Fibroblast of skin of back (primary cell): ENCODE measurements around the gene DLG2.
A peak's percentile ranks its signal among the peaks of the same experiment; 100 is the strongest.
"Not testable (repeated sequence)": the region's sequence is repeated elsewhere in the genome, so short reads cannot be mapped to it uniquely, and the experiment has no call there.

Experiments used
- DNase-seq: peaks from one replicate; pipeline ENCODE4 v3.0.0-alpha.2; 2013

The DLG2 gene

DNA sequence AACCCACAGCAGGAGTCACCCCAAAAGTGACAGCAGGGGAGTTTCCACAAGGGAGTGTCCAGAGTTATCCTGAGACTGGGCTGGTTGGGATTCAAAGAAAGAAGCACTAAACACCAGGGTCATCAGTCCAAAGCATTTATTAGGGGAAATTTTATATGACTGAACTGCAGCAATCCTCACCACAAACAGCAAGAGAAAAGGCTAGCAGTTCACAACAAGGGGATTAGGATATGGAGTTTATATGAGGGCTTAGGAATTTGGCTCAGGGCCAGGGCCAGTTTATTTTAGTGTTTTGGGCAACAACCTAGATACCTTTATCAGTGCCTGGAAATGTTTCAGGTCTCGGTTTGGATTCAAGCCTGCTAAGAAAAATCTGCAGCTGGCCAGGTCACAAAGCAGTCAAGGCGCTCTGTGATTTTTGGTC lies 16.1 kb upstream of the DLG2 start:
- DNase-seq = no peak

DNA sequence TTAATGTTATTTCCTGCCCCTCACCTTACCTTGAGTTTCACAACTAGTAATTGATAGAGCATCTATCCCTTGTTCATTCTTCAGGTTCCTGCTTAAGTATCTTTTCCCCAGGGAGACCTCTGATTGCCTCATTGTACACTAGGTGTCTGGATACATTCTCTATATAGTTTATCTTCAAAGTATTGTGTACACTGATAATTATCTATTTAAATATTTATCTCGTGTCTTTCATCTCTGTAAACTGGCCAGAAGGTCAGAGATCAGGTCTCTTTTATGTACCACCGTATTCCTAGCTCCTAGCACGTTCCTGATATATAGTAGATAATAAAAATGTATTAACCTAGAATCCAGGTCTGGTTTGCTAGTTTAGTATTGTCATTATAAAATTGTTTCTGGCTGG lies 7.6 kb upstream of the DLG2 start:
- DNase-seq = no peak

DNA sequence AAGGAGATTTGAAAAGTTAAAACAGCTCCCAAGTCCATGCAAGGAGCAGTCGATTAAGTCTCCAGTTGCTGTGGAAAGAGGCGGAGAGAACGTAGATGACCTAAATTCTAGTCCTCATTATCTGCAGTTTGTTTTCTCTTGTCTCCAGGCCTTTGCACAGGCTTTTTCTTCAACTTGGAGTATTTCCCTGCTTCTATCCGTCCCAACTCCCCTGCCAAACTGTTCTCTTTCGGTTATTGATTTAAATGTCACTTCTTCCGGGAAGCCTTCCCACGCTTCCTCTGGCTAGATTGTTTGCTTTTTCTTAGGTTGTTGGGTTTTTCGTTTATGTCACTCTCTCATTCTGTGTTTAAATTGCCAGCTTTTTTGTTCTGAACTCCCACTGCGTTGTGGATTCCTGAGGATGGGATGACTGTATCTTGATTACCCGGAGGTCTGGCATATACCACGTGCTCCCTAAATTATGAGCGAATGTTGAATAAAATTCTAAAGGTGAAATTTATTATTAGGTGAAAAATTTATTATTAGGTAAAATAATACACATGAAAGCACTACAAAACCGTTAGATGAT lies 1.7 kb upstream of the DLG2 start:
- peak; percentile 5 for DNase-seq

DNA sequence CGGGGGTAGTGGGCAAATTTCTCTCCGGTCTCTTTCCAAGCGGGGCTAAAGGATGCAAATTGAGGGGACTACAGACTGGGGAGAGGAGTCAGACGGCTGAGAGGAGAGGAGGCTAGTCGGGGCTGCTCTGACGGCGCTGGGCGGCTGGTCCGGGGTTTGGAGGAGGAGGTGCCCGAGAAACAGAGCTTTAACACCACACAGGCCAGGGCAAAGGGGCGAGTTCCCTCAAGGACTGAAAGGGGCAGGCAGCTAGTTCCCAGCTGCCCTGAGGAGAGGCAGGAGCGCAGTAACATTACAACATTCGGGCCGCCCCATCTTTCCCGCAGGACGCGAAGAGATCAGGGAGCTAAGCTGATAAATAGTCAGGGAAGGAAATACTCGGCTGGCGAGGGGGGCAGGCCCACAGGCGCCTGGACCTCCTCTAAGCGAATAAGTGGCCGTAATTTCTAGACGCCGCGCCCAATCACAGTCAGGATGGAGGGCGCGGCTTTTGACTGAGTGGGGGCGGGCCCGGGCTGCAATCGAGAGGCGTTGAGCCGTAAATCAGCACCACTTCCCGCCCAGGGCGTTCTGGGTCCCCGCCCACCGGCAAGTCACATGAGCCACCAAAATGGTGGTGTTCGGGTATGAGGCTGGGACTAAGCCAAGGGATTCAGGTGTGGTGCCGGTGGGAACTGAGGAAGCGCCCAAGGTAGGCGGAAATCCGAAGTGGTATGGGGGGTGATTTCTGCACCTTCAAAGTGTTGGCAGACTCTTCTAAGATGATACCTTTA lies 1.0 kb upstream of the DLG2 start, which contains the start of gene TMEM126B:
Gene TMEM126B (plus strand): TSS at position 596 of the 773 bp plus-strand sequence. CDS start 15 bp downstream, at position 611.
- peak; percentile 98 for DNase-seq

DNA sequence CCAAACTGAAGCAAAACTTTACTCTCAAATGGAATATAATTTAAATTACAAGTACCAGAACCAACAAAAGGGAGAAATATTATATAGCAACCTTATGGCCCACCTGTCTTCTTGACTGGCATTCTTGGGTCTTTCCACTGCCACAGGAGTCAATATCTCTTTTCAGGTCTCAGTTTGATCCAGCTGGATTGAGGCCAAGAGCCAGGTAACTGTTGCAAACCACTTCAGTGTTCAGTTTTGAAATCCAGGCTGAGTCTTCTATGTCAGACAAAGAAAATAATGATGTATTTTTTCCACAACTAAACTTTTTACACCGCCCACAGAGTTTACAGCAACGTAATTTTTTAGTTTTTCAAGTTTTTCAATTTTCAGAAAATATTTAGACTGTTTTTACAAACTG lies 648 bp downstream of the DLG2 start:
- no peak for DNase-seq

DNA sequence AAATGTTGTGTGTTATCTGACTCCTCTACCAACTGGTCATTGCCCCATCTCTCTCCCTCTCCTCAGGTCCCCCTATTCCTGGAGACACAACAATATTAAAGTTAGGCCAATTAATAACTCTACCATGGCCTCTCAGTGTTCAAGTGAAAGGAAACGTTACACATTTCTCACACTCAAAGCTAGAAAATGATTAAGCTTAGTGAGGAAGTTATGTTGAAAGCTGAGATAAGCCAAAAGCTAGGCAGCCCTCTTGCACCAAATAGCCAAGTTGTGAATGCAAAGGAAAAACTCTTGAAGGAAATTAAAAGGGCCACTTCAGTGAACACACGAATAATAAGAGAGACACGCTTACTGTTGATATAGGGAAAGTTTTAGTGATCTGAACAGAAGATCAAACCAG lies 6.9 kb downstream of the DLG2 start:
- DNase-seq = no peak

DNA sequence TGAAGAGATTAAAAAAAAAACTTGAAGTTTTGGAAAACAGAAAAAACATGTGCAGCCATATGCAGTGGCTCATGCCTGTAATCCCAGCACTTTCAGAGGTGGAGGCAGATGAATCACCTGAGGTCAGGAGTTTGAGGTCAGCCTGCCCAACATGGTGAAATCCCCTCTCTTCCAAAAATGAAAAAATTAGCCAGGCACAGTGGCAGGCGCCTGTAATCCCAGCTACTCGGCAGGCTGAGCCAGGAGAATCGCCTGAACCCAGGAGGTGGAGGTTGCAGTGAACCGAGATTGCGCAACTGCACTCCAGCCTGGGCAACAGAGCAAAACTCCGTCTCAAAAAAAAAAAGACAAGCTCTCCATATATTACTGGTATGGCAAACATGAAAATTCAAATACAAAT lies 7.6 kb downstream of the DLG2 start:
- DNase-seq = no peak

DNA sequence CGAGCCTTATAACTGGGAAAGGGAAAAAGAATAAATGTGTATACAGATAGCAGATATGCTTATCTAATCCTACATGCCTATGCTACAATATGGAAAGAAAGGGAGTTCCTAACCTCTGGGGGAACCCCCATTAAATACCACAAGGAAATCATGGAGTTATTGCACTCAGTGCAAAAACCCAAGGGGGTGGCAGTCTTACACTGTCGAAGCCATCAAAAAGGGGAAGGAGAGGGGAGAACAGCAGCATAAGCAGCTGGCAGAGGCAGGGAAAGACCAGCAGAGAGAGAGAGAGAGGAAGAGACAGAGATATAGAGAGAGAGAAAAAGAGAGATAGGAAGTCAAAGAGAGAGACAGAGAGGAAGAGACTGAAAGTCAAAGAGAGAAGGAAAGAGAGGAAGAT lies 15.5 kb downstream of the DLG2 start:
- not testable (repeated sequence) for DNase-seq

DNA sequence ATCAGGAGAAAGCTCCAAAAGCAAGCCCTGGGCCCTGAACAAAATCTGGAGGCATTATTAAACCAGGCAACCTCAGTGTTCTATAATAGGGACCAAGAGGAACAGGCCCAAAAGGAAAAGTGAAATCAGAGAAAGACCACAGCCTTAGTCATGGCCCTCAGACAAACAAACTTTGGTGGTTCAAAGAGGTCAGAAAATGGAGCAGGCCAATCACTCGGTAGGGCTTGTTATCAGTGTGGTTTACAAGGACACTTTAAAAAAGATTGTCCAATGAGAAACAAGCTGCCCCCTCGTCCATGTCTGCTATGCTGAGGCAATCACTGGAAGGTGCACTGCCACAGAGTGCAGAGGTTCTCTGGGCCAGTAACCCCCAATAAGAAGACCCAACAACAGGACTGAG lies 17.9 kb downstream of the DLG2 start:
- DNase-seq = not testable (repeated sequence)

DNA sequence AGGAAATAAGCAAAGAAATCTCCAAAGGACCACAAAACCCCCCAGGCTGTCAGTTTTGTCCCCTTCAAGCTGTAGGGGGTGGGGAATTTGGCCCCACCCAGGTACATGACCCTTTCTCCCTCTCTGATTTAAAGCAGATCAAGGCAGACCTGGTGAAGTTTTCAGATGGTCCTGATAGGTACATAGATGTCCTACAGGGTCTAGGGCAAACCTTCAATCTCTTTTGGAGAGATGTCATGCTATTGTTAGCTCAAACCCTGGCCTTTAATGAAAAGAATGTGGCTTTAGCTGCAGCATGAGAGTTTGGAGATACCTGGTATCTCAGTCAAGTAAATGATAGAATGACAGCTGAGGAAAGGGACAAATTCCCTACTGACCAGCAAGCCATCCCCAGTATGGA lies 18.5 kb downstream of the DLG2 start:
- DNase-seq = not testable (repeated sequence)

DNA sequence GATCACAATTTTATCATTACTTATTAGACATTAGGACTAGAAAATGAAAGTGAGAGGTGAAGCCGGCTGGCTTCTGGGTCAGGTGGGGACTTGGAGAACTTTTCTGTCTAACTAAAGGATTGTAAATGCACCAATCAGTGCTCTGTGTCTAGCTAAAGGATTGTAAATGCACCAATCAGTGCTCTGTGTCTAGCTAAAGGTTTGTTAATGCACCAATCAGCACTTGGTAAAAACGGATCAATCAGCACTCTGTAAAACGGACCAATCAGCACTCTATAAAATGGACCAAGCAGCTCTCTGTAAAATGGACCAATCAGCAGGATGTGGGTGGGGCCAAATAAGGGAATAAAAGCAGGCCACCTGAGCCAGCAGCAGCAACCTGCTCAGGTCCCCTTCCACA lies 20.9 kb downstream of the DLG2 start:
- not testable (repeated sequence) for DNase-seq

DNA sequence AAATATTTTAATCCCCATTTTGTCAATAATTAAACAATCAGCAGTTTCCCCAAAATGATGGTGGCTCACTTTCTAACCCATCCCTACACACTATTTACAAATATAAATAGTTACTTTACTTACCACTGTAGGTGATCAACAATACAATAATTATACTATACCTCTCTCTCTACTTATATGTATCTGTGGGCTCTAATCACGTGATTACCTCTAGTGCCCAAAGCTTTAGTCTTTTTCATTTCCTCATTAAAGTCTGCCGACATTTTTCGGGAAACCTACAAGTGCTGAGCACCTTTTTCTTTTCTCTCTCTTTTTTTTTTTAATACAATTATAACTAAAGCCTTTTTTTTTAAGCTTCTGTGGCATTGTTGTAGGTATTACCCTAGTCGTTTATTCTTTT lies 23.9 kb downstream of the DLG2 start:
- DNase-seq = no peak

DNA sequence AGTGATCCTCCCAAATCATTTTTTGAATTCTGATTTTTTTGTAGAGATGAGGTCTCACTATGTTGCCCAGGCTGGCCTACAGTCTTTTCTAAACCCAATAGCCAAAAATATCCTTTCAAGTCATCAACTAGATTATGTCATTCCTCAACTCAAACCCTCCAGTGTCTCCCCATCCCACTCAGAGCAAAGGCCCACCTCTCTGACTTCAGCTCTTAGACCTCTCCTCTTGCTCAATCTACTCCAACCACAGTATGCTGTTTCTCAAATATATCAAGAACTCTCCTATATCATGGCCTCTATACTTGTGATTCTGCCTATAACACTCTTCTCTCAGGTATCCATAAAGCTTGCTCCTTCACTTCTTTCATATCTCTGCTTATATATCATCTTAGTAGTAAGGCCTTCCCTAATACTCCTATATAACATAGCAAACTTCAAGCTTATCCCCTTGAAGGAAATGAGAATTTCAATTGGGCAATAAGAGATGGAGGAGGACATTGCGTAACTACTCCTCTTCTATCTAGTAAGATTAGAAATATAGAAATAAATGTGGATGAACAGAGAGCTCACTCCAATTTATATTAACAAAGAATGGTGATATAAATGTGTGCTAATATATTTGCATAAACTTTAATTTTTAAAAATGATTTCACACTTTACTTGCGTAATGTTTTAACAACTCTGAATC lies 24.5 kb downstream of the DLG2 start:
- DNase-seq = no peak

DNA sequence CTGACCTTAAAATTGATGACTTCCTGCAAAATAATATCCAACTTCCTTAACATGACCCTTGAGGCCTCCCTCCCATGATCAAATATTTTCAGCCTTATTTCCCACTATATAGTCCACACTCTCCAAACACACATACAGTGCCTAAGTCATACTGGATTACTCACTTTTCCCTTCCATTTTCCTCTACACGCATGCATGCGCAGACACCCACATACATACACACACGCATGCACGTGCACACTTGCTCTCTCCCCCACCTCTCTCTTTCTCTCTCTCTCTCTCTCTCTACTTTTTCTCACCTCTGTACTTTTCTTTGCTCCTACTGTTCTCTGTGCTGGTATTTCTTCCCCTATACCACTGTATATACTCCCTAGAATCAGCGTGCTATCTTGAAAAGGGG lies 28.1 kb downstream of the DLG2 start:
- no peak for DNase-seq

DNA sequence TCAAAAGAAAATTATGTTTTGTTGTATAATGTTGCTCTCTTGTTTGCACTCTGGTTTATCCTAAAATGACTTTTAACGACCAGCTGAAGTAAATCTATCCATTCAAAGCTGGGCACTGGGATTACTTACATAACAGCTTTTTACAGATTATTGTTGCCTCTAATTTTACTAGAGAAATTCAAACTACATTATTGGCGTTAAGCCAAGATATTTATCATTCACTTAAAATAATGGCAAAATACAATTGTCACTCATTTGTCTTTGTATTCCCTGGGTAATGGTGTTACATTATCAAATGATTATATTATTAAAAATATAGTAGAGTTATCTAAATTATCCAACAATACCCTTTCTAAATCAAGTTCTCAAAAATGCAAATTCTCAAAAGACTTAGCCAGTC lies 30.3 kb downstream of the DLG2 start:
- DNase-seq = no peak

DNA sequence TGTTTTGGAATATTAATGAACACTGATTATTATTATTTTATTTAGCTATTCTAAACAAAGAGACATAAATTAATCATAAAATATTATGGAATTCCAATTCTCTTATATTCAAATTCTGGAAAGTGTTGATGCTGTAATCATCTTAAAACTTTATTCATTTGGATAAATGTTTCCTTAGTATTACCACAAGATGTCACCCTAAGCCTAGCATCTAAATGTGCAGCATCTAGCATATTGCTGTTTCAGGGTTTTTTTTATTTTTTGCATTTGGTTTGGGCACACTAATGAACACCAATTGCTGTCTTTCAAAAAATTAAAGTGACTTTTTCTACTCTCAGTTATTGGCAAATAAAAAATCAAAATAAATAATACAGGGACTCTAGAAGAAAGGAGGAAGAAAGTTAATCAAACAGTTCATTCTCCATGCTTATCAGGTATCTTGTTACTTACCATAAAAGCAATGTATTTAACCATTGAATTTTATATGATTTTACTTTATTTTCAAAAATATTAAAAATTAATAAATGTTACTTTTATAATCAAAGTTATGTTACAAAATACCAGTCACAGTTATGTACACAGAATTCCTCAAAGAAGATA lies 31.8 kb downstream of the DLG2 start:
- DNase-seq = peak; percentile 56

DNA sequence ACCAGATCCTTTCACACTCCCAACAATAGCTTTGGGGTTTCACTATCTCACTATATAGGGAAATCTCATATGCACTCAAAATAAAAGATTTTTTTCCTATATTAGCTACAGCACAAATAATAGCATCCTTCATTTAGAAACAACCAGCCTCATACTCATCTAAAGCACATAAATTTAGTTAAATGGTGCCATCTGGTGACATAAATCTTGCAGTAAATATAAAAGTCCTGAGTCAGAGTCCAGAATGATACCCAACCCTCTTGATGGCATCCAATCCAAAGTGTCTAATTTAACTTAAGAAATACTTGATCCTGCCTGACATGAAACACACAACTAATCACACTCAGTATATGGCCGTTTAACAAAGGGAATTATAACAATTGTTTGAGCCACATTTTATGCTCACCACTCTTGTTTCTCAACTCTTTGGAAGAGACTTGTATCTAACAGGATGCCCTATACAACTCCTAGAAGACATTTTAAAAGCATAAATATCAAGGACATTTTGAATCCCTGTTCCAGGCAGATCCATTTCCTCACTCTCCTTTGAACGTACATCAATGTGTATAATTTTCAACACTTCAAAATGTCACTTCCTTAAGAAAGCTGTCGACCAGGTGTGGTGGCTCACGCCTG lies 36.2 kb downstream of the DLG2 start:
- peak; percentile 56 for DNase-seq

DNA sequence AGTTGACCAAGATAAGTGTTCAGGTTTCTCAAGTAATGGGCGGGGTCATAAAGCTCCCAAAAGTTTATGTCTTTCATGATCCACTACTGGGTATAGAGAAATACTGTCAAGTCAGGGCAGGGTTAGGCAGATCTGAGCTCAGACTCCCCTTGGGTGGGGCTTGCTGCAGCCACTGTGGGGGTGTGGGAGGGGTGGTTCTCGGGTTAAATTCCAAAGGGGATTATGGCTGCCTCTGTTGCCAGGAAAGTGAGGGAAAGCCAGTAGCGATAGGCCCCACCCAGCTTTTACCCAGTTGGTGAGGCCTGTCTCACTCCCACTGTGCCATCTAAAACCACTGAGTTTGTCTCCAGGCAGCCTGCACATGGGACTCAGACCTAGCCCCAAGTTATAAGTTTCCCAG lies 37.8 kb downstream of the DLG2 start:
- DNase-seq = peak; percentile 2

DNA sequence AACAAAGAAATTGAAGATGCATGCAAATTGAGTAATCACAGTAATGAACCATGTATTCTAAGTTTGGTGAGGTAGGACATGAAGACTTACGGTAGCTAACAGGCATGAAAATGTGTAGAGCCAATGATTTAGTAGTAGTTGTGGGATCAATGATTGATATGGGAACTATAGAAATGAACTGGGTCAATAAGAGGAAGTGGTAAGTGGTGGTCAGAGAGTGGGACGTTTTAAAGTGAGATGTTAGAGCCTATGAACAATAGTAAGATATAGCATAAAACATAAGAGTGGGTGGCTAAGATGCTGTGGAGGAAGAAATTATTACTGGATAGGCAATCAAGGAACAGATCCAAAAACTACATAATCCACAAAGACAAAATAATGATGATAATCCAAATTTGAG lies 45.0 kb downstream of the DLG2 start:
- DNase-seq = no peak

DNA sequence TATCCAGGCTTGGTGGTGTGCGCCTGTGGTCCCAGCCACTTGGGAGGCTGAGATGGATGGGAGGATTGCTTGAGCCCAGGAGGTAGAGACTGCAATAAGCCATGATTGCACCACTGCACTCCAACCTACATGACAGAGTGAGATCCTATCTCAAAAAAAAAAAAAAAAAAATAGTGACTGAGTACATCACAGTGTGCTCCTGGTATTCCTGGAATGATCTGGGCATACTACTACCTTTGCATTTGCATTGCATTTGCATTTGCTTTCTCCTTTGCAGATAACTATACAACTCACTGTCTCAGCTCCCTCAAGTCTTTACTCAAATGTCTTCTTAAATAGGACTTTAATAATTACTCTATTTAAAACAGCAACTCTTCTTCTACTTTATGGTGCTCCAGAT lies 51.8 kb downstream of the DLG2 start:
- no peak for DNase-seq

DNA sequence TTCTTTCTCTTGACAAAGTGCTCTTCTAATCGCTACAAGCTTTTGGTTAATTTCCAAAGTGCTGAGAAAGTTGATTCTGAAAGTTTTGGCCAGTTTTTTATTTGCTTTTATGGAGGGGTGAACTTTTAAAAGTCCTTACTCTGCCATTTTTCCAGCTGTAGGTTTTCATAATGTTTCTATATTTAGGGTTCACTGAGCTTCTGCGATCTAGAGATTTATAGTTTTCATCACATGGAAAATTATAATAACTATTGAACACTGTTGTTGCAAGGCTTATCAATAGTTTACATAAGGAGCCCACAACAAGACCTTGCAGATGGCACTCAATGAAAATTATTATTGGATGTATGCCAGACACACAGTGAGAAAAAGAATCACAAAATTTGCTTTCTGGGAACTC lies 55.1 kb downstream of the DLG2 start:
- no peak for DNase-seq

DNA sequence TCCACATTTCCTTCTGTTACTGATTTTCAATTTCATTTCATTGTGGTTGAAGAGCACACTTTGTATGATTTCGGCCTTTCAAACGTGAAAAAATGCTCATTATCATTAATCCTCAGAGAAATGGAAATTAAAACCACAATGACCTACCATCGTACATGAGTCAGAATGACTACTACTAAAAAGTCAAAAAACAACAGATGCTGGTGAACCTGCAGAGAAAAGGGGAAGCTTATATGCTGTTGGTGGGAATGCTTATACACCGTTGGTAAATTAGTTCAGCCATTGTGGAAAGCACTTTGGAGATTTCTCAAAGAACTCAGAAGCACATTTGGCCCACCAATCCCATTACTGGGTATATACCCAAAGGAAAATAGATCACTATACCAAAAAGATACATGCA lies 57.6 kb downstream of the DLG2 start:
- DNase-seq = no peak

DNA sequence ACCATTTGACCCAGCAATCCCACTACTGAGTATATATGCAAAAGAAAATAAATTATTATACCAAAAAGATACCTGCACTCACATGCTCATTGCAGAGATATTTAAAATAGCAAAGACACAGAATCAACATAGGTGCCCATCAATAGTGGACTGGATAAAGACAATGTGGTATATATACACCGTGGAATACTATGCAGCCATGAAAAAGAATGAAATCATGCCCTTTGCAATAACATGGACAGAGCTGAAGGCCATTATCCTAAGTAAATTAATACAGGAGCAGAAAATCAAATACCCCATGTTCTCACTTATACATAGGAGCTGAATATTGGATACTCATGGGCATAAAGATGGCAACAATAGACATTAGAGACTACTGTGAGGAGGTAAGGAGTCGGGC lies 68.7 kb downstream of the DLG2 start:
- DNase-seq = no peak
